HG02973 (cell line): Measurements from ENCODE around the gene LRRC14B.
"Not testable (repeated sequence)": the region's sequence is repeated elsewhere in the genome, so short reads cannot be mapped to it uniquely, and the experiment has no call there.

Experiments
- ATAC-seq: cut with Tn5 transposase; IDR thresholded peaks from one replicate; pipeline ENCODE4 v1.9.1; 2021; ENCODE audit warnings: moderate library complexity; ENCODE audit not compliant: unreplicated experiment

LRRC14B gene

DNA sequence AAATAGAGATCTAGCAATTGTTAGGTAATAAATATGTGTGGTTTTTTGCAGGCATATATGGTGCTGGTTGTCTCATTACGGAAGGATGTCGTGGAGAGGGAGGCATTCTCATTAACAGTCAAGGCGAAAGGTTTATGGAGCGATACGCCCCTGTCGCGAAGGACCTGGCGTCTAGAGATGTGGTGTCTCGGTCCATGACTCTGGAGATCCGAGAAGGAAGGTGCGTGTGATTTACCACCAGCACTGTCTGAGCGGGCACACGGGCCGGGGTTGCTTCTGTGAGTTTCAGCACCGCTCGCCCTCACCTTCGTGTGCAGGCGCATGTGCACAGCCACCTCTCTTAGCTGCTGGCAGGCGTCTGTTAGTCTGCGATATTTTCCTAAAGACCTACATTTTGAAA, 42.1 kb downstream of the LRRC14B start:
- ATAC-seq: not testable (repeated sequence)

DNA sequence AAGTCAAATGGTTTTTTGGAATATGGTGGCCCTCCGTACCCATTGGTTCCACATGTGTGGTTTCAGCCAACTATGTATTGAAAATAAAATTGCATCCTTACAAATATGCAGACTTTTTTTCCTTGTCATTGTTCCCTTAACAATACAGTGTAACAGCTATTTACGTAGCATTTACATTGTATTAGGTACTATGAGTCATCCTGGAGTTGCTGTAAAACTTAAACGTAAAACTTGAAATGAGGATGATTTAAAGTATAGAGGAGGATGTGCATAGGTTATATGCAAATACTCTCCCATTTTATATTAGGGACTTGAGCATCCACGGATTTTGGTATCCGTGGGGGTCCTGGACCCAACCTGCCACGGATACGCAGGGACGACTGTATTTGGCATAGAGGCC, 43.2 kb downstream of the LRRC14B start:
- no peak for ATAC-seq

DNA sequence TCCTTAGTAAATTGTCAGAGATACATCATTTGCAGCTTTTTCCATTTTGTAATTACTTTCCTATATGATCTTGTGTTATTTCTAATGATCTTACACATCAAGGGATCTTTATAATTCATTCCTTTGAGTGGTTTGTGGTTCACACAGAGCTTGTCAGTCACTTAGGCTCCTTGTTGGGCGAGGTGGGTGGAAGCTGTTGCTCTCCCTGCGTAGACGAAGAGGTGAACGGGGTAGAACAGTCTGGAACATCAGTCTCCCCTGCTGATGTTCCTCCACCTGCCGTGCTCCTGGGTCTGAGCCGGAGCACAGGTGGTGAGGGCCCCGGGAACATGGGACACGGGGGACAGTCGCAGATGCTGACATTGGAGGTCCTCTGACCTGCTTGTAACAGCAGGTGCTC, 44.2 kb downstream of the LRRC14B start:
- not testable (repeated sequence) for ATAC-seq

DNA sequence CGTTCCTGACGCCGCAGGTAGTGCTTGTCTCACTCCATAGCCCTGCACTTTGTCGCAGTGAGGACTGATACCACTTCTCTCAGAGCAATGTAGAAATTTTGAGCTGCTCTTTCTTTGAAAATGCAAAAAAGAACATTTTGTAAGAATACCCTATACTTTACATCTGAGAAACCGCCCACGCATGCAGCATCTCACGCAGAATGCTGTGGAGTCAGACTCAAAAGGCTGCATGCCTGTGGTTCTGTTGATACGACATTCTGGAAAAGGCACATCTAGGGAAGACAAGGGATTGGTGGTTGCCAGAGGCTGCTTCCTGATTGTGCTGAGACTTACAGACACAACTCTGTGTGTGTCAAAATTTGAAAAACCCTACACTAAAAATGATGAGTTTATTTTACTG, 46.6 kb downstream of the LRRC14B start:
- ATAC-seq: not testable (repeated sequence)

DNA sequence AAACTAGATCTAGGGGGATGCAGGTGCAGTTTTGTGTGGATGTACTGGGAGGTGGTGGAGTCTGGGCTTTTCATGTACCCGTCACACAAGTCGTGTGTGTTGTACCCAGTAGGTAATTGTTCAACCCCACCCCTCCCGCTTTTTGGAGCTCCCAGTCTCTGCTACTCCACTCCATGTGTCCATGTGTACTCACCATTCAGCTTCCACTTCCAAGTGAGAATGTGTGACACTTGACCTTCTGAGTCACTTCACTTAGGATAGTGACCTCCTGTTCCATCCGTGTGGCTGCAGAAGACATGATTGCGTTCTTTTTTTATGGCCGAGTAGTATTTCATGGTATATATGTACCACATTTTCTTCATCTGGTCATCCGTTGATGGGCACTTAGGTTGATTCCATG, 49.3 kb downstream of the LRRC14B start:
- not testable (repeated sequence) for ATAC-seq

DNA sequence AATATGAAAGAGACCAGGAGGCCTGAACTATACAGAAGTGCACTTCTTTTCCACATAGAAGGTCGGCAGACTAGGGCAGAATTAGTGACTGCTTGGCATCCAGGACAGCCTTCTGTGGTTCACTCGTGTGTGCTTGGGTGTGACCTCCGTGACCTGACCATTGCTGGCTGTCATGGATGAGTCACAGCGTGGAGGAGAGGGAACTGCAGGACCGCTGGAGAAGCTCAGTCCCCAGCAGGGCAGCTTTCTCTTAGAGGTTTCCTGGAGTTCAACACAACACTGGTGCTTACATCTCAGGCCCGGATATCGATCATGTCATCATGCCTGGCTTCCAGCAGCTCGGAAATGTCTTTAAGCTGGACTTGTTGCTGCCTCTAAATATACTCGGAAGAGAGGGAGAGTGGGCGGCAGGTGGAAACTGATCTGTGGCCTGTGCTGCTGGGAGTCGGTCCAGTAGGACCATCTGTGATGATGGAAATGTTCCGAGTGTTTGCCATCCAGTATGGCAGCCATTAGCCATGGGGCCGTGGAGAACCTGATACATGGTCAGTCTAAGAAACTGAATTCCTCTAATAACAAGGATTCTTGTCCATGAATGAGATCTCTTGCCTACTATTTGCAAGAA, 49.9 kb downstream of the LRRC14B start:
- ATAC-seq: not testable (repeated sequence)

DNA sequence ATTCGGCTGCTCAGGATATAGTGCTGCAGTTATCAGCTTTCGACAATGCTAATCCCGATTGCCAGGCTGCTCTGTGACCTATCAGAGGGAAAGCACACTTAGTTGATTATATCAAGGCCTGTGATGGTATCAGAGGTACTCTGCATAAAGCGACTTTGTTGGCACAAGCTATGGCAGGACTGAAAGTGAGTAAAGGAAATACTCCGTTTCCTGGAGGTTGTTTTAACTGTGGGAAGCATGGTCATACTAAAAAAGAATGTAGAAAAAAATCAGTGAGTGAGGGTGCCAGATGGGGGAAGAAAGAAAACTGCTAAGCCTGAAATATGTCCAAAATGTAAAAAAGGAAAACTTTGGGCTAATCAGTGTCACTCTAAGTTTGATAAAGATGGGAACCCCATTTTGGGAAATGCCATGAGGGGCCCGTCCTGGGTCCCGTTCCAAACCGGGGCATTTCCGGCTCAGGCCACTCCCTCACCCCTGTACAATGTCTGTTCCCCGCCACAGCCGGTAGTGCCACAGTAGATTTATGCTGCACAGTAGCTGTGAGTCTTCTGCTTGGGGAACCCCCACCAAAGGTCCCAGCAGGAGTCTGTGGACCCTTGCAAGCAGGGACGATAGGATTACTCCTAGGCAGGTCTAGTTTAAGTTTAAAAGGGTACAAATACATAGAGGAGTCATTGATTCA, 52.5 kb downstream of the LRRC14B start:
- ATAC-seq: not testable (repeated sequence)

DNA sequence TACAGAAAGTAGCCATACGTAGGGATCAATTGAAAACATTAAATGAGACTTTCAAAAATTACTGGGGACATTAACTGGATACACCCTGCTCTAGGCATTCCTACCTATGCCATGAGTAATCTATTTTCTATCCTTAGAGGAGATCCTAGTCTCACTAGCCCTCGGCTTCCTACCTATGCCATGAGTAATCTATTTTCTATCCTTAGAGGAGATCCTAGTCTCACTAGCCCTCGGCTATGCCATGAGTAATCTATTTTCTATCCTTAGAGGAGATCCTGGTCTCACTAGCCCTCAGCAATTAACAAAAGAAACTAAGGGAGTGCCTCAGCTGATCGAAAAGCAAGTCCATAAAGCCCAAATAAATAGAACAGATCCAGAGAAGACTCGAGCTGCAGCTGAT, 54.4 kb downstream of the LRRC14B start:
- not testable (repeated sequence) for ATAC-seq
